ENCODE data around the gene ZNF335.
A peak's percentile ranks its signal among the peaks of the same experiment; 100 is the strongest.

ZNF335 gene

GRCh38 chr20:45981261-45981660 lies 9.3 kb upstream of the ZNF335 start:
- Histone ChIP-seq H3K4me3 (ENCODE audit: insufficient read depth in 1 of 2, low read depth in 1 of 2, low read length in 2 of 2) (no peak overlapping the region), H3K9ac (ENCODE audit: low read length) (no peak overlapping the region), H2AK5ac (ENCODE audit: low read length, severe bottlenecking) (no peak overlapping the region), H3K27ac (ENCODE audit: low read length, poor library complexity, severe bottlenecking) (no peak overlapping the region), H4K91ac (ENCODE audit: low read length) (no peak overlapping the region), H3K4ac (ENCODE audit: low read depth in 1 of 2, low read length in 2 of 2) (no peak overlapping the region), H3K23ac (ENCODE audit: low read length in 2 of 2) (no peak overlapping the region), H3K27me3 (ENCODE audit: control insufficient read depth in 1 of 2, insufficient read depth in 1 of 2, low read length in 2 of 2) (peaks cover 0 to 7% of the 10 kb centered on the region in 2 experiments), H2BK12ac (ENCODE audit: low read length in 2 of 2) (no peak overlapping the region), H3K14ac (ENCODE audit: low read length in 2 of 2) (no peak overlapping the region), H2AFZ (ENCODE audit: low read depth, low read length) (no peak overlapping the region), H3K18ac (ENCODE audit: low read depth in 1 of 2, low read length in 2 of 2) (no peak overlapping the region), H3K36me3 (ENCODE audit: control insufficient read depth in 1 of 2, insufficient read depth in 2 of 2, low read depth in 1 of 2, low read length in 2 of 2) (no peaks in the 10 kb centered on the region), H4K8ac (ENCODE audit: low read length) (no peak overlapping the region), H2BK5ac (ENCODE audit: low read depth, low read length, poor library complexity, severe bottlenecking) (no peak overlapping the region), H3K9me3 (ENCODE audit: control insufficient read depth, low read length) (no peaks in the 10 kb centered on the region), H3K79me1 (replicated peaks; ENCODE audit: low read length, poor library complexity, severe bottlenecking) (no peaks in the 10 kb centered on the region), H3K4me1 (ENCODE audit: control insufficient read depth, insufficient read depth, low read depth, low read length) (peaks cover 2% of the 10 kb centered on the region), H2BK120ac (ENCODE audit: low read depth, low read length) (no peak overlapping the region), H2BK15ac (ENCODE audit: low read depth, poor library complexity, severe bottlenecking) (no peak overlapping the region), H3K4me2 (ENCODE audit: low read length, poor library complexity, severe bottlenecking) (no peak overlapping the region)
- 92% methylated on average over 6 of the region's 6 CpGs for WGBS
- no peak for DNase-seq

DNA sequence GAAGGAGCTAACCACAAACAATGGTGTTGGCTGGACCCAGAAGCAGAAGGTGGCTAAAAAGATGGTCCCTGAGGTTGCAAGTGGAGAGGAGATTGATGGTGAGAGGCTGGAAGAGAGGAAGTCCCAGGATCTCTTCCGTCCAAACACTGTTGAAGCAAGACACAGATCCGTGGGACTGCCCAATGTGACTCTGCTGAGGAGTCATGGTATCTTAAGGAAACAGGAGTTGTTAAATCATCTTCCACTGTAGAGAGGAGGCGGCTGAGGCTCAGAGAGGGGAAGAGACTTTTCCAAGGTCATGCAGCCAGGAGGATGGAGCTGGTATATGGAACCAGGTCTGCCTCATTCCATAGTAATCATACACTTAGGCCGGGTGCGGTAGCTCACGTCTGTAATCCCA lies 4.1 kb upstream of the ZNF335 start:
- Histone ChIP-seq H4K91ac (ENCODE audit: low read length) (no peak overlapping the region), H3K27ac (ENCODE audit: low read length, poor library complexity, severe bottlenecking) (no peak overlapping the region), H3K27me3 (ENCODE audit: control insufficient read depth in 1 of 2, insufficient read depth in 1 of 2, low read length in 2 of 2) (no peaks in the 10 kb centered on the region), H3K4me1 (ENCODE audit: control insufficient read depth, insufficient read depth, low read depth, low read length) (peaks cover 5% of the 10 kb centered on the region), H2AK5ac (ENCODE audit: low read length, severe bottlenecking) (no peak overlapping the region), H4K8ac (ENCODE audit: low read length) (no peak overlapping the region), H3K18ac (ENCODE audit: low read depth in 1 of 2, low read length in 2 of 2) (no peak overlapping the region), H3K9ac (ENCODE audit: low read length) (no peak overlapping the region), H3K4me2 (ENCODE audit: low read length, poor library complexity, severe bottlenecking) (no peak overlapping the region), H3K9me3 (ENCODE audit: control insufficient read depth, low read length) (no peaks in the 10 kb centered on the region), H2BK12ac (ENCODE audit: low read length in 2 of 2) (no peak overlapping the region), H2BK15ac (ENCODE audit: low read depth, poor library complexity, severe bottlenecking) (no peak overlapping the region), H2AFZ (ENCODE audit: low read depth, low read length) (no peak overlapping the region), H3K23ac (ENCODE audit: low read length in 2 of 2) (no peak overlapping the region), H2BK120ac (ENCODE audit: low read depth, low read length) (no peak overlapping the region), H3K4me3 (ENCODE audit: insufficient read depth in 1 of 2, low read depth in 1 of 2, low read length in 2 of 2) (no peak overlapping the region), H2BK5ac (ENCODE audit: low read depth, low read length, poor library complexity, severe bottlenecking) (no peak overlapping the region), H3K14ac (ENCODE audit: low read length in 2 of 2) (no peak overlapping the region), H3K36me3 (ENCODE audit: control insufficient read depth in 1 of 2, insufficient read depth in 2 of 2, low read depth in 1 of 2, low read length in 2 of 2) (no peaks in the 10 kb centered on the region), H3K4ac (ENCODE audit: low read depth in 1 of 2, low read length in 2 of 2) (no peak overlapping the region), H3K79me1 (replicated peaks; ENCODE audit: low read length, poor library complexity, severe bottlenecking) (no peaks in the 10 kb centered on the region)
- no peak for DNase-seq
- WGBS: 85% methylated on average over 6 of the region's 6 CpGs

DNA sequence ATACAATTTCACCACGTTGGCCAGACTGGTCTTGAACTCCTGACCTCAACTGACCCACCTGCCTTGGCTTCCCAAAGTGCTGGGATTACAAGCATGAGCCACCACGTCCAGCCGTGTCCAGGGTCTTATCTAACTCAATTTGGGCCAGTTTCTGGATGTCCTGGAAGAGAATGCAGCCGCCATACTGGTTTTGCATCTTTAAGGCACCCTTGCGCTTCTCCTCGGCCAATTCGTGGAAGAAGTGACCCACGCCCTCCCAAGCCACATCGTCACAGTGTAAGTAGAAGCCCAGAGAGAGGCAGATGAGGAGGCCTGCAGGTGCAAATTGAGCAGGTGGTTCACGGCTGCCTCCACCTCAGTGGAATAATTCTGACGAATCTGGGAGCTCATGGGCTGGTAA lies 3.7 kb upstream of the ZNF335 start:
- Histone ChIP-seq H4K91ac (ENCODE audit: low read length) (no peak overlapping the region), H2AFZ (ENCODE audit: low read depth, low read length) (no peak overlapping the region), H2BK15ac (ENCODE audit: low read depth, poor library complexity, severe bottlenecking) (no peak overlapping the region), H3K9ac (ENCODE audit: low read length) (no peak overlapping the region), H3K79me1 (replicated peaks; ENCODE audit: low read length, poor library complexity, severe bottlenecking) (no peaks in the 10 kb centered on the region), H3K14ac (ENCODE audit: low read length in 2 of 2) (no peak overlapping the region), H3K9me3 (ENCODE audit: control insufficient read depth, low read length) (no peaks in the 10 kb centered on the region), H2AK5ac (ENCODE audit: low read length, severe bottlenecking) (no peak overlapping the region), H4K8ac (ENCODE audit: low read length) (no peak overlapping the region), H3K27ac (ENCODE audit: low read length, poor library complexity, severe bottlenecking) (no peak overlapping the region), H3K27me3 (ENCODE audit: control insufficient read depth in 1 of 2, insufficient read depth in 1 of 2, low read length in 2 of 2) (no peaks in the 10 kb centered on the region), H3K4ac (ENCODE audit: low read depth in 1 of 2, low read length in 2 of 2) (no peak overlapping the region), H2BK5ac (ENCODE audit: low read depth, low read length, poor library complexity, severe bottlenecking) (no peak overlapping the region), H3K18ac (ENCODE audit: low read depth in 1 of 2, low read length in 2 of 2) (no peak overlapping the region), H3K4me3 (ENCODE audit: insufficient read depth in 1 of 2, low read depth in 1 of 2, low read length in 2 of 2) (no peak overlapping the region), H3K4me2 (ENCODE audit: low read length, poor library complexity, severe bottlenecking) (no peak overlapping the region), H2BK12ac (ENCODE audit: low read length in 2 of 2) (no peak overlapping the region), H3K36me3 (ENCODE audit: control insufficient read depth in 1 of 2, insufficient read depth in 2 of 2, low read depth in 1 of 2, low read length in 2 of 2) (no peaks in the 10 kb centered on the region), H3K4me1 (ENCODE audit: control insufficient read depth, insufficient read depth, low read depth, low read length) (peaks cover 8% of the 10 kb centered on the region), H3K23ac (ENCODE audit: low read length in 2 of 2) (no peak overlapping the region), H2BK120ac (ENCODE audit: low read depth, low read length) (no peak overlapping the region)
- DNase-seq: no peak
- 82% methylated on average over 11 of the region's 11 CpGs for WGBS

- Histone ChIP-seq H3K27me3 (ENCODE audit: control insufficient read depth in 1 of 2, insufficient read depth in 1 of 2, low read length in 2 of 2) (no peaks in the 10 kb centered on the region), H3K36me3 (ENCODE audit: control insufficient read depth in 1 of 2, insufficient read depth in 2 of 2, low read depth in 1 of 2, low read length in 2 of 2) (peaks cover 0 to 1% of the 10 kb centered on the region in 2 experiments), H3K4me1 (ENCODE audit: control insufficient read depth, insufficient read depth, low read depth, low read length) (peaks cover 9% of the 10 kb centered on the region), H2BK15ac (ENCODE audit: low read depth, poor library complexity, severe bottlenecking) (no peak overlapping the region), H3K4me2 (ENCODE audit: low read length, poor library complexity, severe bottlenecking) (no peak overlapping the region), H2BK12ac (ENCODE audit: low read length in 2 of 2) (no peak overlapping the region), H3K18ac (ENCODE audit: low read depth in 1 of 2, low read length in 2 of 2) (no peak overlapping the region), H3K9ac (ENCODE audit: low read length) (peak overlapping the region; percentile 44), H4K8ac (ENCODE audit: low read length) (no peak overlapping the region), H2AFZ (ENCODE audit: low read depth, low read length) (no peak overlapping the region), H2AK5ac (ENCODE audit: low read length, severe bottlenecking) (no peak overlapping the region), H4K91ac (ENCODE audit: low read length) (no peak overlapping the region), H3K27ac (ENCODE audit: low read length, poor library complexity, severe bottlenecking) (no peak overlapping the region), H3K4ac (ENCODE audit: low read depth in 1 of 2, low read length in 2 of 2) (no peak overlapping the region), H2BK5ac (ENCODE audit: low read depth, low read length, poor library complexity, severe bottlenecking) (peak overlapping the region; percentile 10), H3K4me3 (ENCODE audit: insufficient read depth in 1 of 2, low read depth in 1 of 2, low read length in 2 of 2) (no peak overlapping the region), H3K23ac (ENCODE audit: low read length in 2 of 2) (no peak overlapping the region), H3K14ac (ENCODE audit: low read length in 2 of 2) (no peak overlapping the region), H2BK120ac (ENCODE audit: low read depth, low read length) (no peak overlapping the region), H3K9me3 (ENCODE audit: control insufficient read depth, low read length) (no peaks in the 10 kb centered on the region), H3K79me1 (replicated peaks; ENCODE audit: low read length, poor library complexity, severe bottlenecking) (no peaks in the 10 kb centered on the region)
- WGBS: 85% methylated on average over 4 of the region's 7 CpGs
- no peak for DNase-seq
Observed at GRCh38 chr20:45974896-45975565, 3.0 kb upstream of the ZNF335 start.
